ENCODE measurements around the gene PYCARD. TPM values are rescaled to one million over a fixed set of nuclear protein-coding genes. Genes with fewer than 3 reads are reported as not detected.
A peak's percentile ranks its signal among the peaks of the same experiment; 100 is the strongest.

PYCARD gene
- total RNA-seq, 1 donor from 2014 or later, result 4.6 TPM

DNA sequence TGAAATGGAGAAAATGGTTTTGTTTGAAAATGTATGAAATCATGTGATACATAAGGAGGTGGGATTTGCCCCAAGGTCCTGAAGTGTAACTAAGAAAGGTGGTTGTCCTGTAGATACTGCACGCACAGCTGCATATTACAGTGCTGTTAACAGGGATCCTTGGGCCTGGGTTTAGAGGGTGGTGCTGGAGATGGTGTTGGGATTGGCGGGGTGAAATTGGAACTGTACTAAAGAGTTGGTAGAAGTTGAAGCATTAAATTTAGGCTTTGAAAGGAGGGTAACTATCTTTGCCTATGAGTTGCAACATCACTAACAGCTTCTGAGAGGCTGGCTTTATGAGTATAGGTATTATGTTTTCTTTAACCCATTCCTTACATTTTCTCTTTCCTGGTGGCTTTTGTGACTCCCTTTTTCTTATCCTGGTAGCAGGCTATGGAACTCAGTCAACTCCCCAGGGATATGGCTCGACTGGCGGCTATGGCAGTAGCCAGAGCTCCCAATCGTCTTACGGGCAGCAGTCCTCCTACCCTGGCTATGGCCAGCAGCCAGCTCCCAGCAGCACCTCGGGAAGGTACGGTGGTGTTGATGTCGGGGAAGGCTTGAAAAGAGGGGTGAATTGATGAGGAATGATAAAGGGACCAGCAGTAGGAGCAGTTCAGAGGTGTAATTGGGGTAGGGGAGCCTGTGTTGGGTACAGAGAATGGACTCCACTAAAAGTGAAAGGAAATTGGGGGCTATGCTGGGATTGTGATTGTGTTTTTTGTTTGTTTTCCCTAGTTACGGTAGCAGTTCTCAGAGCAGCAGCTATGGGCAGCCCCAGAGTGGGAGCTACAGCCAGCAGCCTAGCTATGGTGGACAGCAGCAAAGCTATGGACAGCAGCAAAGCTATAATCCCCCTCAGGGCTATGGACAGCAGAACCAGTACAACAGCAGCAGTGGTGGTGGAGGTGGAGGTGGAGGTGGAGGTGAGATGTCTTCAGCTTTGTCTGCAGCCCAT is 18.8 kb downstream of the PYCARD start:
- peak overlapping the region; percentile 46 for H3K27ac Mint-ChIP-seq
- peaks cover 47% of the 10 kb centered on the region for H3K36me3 Mint-ChIP-seq (ENCODE audit: insufficient read depth)
- peaks cover 21% of the 10 kb centered on the region for H3K4me1 Mint-ChIP-seq (ENCODE audit: low read depth)
- no peak for DNase-seq (ENCODE audit: low spot score, unreplicated experiment)
- no peaks in the 10 kb centered on the region for H3K9me3 Mint-ChIP-seq (ENCODE audit: low read depth)
- peak overlapping the region; percentile 96 for H3K4me3 Mint-ChIP-seq (ENCODE audit: low read depth)
- TF ChIP-seq, protein P1, sequence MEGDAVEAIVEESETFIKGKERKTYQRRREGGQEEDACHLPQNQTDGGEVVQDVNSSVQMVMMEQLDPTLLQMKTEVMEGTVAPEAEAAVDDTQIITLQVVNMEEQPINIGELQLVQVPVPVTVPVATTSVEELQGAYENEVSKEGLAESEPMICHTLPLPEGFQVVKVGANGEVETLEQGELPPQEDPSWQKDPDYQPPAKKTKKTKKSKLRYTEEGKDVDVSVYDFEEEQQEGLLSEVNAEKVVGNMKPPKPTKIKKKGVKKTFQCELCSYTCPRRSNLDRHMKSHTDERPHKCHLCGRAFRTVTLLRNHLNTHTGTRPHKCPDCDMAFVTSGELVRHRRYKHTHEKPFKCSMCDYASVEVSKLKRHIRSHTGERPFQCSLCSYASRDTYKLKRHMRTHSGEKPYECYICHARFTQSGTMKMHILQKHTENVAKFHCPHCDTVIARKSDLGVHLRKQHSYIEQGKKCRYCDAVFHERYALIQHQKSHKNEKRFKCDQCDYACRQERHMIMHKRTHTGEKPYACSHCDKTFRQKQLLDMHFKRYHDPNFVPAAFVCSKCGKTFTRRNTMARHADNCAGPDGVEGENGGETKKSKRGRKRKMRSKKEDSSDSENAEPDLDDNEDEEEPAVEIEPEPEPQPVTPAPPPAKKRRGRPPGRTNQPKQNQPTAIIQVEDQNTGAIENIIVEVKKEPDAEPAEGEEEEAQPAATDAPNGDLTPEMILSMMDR (IDR thresholded peaks at IDR 0.05; ENCODE audit: unreplicated experiment), result no peak
- H3K27me3 Mint-ChIP-seq, result no peaks in the 10 kb centered on the region

DNA sequence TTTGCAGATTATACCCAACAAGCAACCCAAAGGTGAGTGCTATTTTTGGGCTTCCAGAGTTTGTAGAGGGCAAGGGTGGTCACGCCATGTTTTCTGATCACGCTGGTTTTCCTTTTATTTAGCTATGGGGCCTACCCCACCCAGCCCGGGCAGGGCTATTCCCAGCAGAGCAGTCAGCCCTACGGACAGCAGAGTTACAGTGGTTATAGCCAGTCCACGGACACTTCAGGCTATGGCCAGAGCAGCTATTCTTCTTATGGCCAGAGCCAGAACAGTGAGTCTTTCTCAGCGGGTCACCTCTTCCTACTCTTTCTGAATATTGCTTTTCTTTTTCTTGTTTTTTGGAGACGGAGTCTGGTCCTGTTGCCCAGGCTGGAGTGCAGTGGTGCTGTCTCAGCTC is 20.2 kb downstream of the PYCARD start:
- H3K36me3 Mint-ChIP-seq (ENCODE audit: insufficient read depth), result peaks cover 36% of the 10 kb centered on the region
- no peaks in the 10 kb centered on the region for H3K27me3 Mint-ChIP-seq
- peak overlapping the region; percentile 88 for H3K27ac Mint-ChIP-seq
- TF ChIP-seq, protein P1 (IDR thresholded peaks at IDR 0.05; ENCODE audit: unreplicated experiment), result no peak
- H3K4me1 Mint-ChIP-seq (ENCODE audit: low read depth), result peaks cover 21% of the 10 kb centered on the region
- H3K9me3 Mint-ChIP-seq (ENCODE audit: low read depth), result no peaks in the 10 kb centered on the region
- no peak for DNase-seq (ENCODE audit: low spot score, unreplicated experiment)
- peak overlapping the region; percentile 96 for H3K4me3 Mint-ChIP-seq (ENCODE audit: low read depth)

DNA sequence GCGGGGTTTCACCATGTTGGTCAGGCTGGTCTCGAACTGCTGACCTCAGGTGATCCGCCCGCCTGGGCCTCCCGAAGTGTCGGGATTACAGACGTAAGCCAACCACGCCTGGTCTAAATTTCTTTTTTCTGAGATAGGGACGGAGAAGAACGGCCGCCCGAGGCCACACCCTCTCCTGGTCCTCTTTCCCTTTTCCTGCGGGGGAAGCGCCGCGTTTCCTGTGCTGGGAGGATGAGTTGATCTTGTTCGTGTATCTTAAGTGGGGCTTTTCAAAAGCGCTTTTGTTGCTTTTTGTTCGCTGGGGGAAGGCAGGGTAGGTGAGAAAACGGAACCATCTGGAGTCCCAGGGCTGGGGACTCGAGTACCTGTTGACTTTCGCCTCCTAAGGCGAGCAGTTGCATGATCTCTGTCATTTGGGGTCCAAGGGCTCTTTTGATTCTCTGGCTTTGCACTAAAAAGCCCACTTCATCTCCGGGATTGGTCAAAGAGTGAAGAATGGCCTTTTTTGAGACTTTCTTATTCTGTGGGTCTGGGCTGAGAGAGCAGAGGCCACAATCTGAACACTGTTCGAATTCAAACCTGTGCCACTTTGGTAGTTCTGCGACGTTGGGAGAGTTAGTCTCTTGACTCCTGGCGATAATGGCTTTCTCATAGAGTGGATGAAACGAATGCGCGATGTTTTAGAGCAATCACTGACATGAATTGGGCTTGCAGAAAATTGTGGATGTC is 21.3 kb downstream of the PYCARD start:
- peak overlapping the region; percentile 100 for H3K27ac Mint-ChIP-seq
- TF ChIP-seq, protein P1 (IDR thresholded peaks at IDR 0.05; ENCODE audit: unreplicated experiment), result no peak
- no peak for DNase-seq (ENCODE audit: low spot score, unreplicated experiment)
- peak overlapping the region; percentile 96 for H3K4me3 Mint-ChIP-seq (ENCODE audit: low read depth)
- peaks cover 29% of the 10 kb centered on the region for H3K36me3 Mint-ChIP-seq (ENCODE audit: insufficient read depth)
- H3K4me1 Mint-ChIP-seq (ENCODE audit: low read depth), result peaks cover 21% of the 10 kb centered on the region
- H3K27me3 Mint-ChIP-seq, result no peaks in the 10 kb centered on the region
- H3K9me3 Mint-ChIP-seq (ENCODE audit: low read depth), result no peaks in the 10 kb centered on the region

DNA sequence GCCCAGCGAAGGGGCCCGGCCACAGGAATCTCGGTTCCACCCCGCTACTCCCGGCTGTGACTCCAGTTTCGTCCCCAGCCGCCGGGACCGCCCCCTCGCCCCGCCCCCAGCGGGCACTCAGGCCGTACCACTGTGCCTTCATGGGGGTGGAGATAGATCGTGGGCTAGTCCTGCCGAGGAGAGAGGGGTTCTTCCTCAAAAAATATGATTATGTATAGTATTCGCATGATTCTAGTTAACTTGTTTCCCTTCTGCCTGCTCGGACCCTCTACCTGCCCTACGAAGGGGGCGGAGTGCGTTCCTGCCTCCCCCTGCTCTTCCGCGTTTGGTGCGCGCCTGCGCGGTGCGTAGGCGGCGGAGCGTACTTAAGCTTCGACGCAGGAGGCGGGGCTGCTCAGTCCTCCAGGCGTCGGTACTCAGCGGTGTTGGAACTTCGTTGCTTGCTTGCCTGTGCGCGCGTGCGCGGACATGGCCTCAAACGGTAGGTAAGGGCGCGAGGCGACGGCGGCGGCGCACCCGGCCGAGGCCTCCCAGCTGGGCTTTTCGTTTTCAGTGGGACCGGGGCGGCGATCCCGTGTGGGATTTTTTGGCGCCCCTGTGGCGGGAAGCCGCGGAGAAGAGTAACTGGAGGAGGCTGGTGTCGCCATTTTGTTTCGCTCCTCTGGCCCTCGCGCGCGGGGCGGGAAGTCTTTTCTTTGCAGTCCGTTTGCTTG is 22.7 kb downstream of the PYCARD start, which contains the start of gene FUS:
Gene FUS (plus strand): TSS at position 393 of the 713 bp plus-strand sequence. CDS start 76 bp downstream, at position 469.
- H3K9me3 Mint-ChIP-seq (ENCODE audit: low read depth), result no peaks in the 10 kb centered on the region
- H3K4me1 Mint-ChIP-seq (ENCODE audit: low read depth), result peaks cover 21% of the 10 kb centered on the region
- peak; percentile 83 for DNase-seq (ENCODE audit: low spot score, unreplicated experiment)
- TF ChIP-seq, protein P1 (IDR thresholded peaks at IDR 0.05; ENCODE audit: unreplicated experiment), result no peak
- peak within 1 kb of the TSS; percentile 100 for H3K27ac Mint-ChIP-seq
- H3K4me3 Mint-ChIP-seq (ENCODE audit: low read depth), result peak within 1 kb of the TSS; percentile 96
- peaks cover 20% of the 10 kb centered on the region for H3K36me3 Mint-ChIP-seq (ENCODE audit: insufficient read depth)
- no peaks in the 10 kb centered on the region for H3K27me3 Mint-ChIP-seq
